IMR-90 (cell line): ENCODE data around the gene BRD1. TPM values are rescaled to one million over a fixed set of nuclear protein-coding genes. Genes with fewer than 3 reads are reported as not detected.

Experiments used
- ATAC-seq: fragments of 200-7000 bp; cut with Tn5 transposase; 2 replicates; pipeline ENCODE4 v1.9.1; 2020; ENCODE audit warnings: low read depth, mild to moderate bottlenecking, moderate library complexity
- BruUV-seq: library from RNA; stranded (reverse); fragments of 400-500 nt; replicated peaks from 2 replicates; lab custom pipeline; 2021; lab: Mats Ljungman, UMichigan
- CTCF ChIA-PET: fragments of 300-600 bp; formaldehyde crosslinking; extraction: SDS; loops from one replicate; lab custom pipeline; 2021; ENCODE audit warnings: antibody characterized with exemption; lab: Yijun Ruan, JAX
- POLR2A ChIA-PET: fragments of 300-600 bp; sonication (Branson Sonifier 250); formaldehyde crosslinking; loops from one replicate; lab custom pipeline; 2022; ENCODE audit warnings: antibody characterized with exemption; ENCODE audit not compliant: unreplicated experiment; lab: Charles Lee
- DNase-seq: peaks from one replicate; pipeline ENCODE4 v3.0.0; 2013
- H2AFZ ChIP-seq: replicated peaks from 2 replicates; pipeline ENCODE3; 2013; ENCODE audit warnings: low read length, mild to moderate bottlenecking; ENCODE audit not compliant: poor library complexity
- H2AK5ac ChIP-seq: 2 replicates; pipeline ENCODE4 v1.6.1; 2013; ENCODE audit warnings: low read depth, low read length, inconsistent platforms
- H2AK9ac ChIP-seq: replicated peaks from 2 replicates; pipeline ENCODE3; 2013; ENCODE audit warnings: mild to moderate bottlenecking, low read depth, low read length, moderate library complexity; ENCODE audit not compliant: poor library complexity
- H2BK120ac ChIP-seq: 2 replicates; pipeline ENCODE4 v1.6.1; 2013; ENCODE audit warnings: low read depth, low read length, inconsistent platforms
- H2BK15ac ChIP-seq: 3 replicates; pipeline ENCODE4 v1.6.1; 2013; ENCODE audit warnings: low read depth, low read length, inconsistent platforms
- H2BK20ac ChIP-seq: 2 replicates; pipeline ENCODE4 v1.6.1; 2013; ENCODE audit warnings: low read depth, mild to moderate bottlenecking, inconsistent platforms, low read length, moderate library complexity
- H2BK5ac ChIP-seq: 2 replicates; pipeline ENCODE4 v1.6.1; 2013; ENCODE audit warnings: mild to moderate bottlenecking, low read depth, low read length, inconsistent platforms; ENCODE audit not compliant: poor library complexity, severe bottlenecking
- H3K14ac ChIP-seq: replicated peaks from 2 replicates; pipeline ENCODE4 v1.6.1; 2013; ENCODE audit warnings: low read depth, low read length, inconsistent platforms
- H3K18ac ChIP-seq: 2 replicates; pipeline ENCODE4 v1.6.1; 2013; ENCODE audit warnings: low read depth, low read length, control low read depth
- H3K23ac ChIP-seq: 2 replicates; pipeline ENCODE4 v1.6.1; 2013; ENCODE audit warnings: low read depth, low read length, inconsistent platforms
- H3K27ac ChIP-seq: 2 replicates; pipeline ENCODE4 v1.5.1; 2013; ENCODE audit warnings: mild to moderate bottlenecking, control low read depth, low read length; ENCODE audit not compliant: insufficient read depth
- H3K27me3 ChIP-seq: 2 replicates; pipeline ENCODE4 v1.6.1; 2013; ENCODE audit warnings: low read length; ENCODE audit not compliant: control insufficient read depth, insufficient read depth
- H3K36me3 ChIP-seq: 2 replicates; pipeline ENCODE4 v1.6.1; 2013; ENCODE audit warnings: low read length, mixed read lengths; ENCODE audit not compliant: control insufficient read depth, insufficient read depth
- H3K4ac ChIP-seq: 2 replicates; pipeline ENCODE4 v1.6.1; 2013; ENCODE audit warnings: low read depth, low read length, inconsistent platforms
- H3K4me1 ChIP-seq: 2 replicates; pipeline ENCODE4 v1.6.1; 2013; ENCODE audit warnings: low read length, mixed read lengths; ENCODE audit not compliant: control insufficient read depth, insufficient read depth
- H3K4me2 ChIP-seq: 2 replicates; pipeline ENCODE4 v1.6.1; 2013; ENCODE audit warnings: low read depth, mild to moderate bottlenecking, control low read depth, low read length, moderate library complexity
- H3K4me3 ChIP-seq: 2 replicates; pipeline ENCODE4 v1.5.1; 2013; ENCODE audit warnings: low read depth, mild to moderate bottlenecking, control low read depth, low read length, moderate library complexity; ENCODE audit not compliant: insufficient read depth
- H3K56ac ChIP-seq: 2 replicates; pipeline ENCODE4 v1.6.1; 2013; ENCODE audit warnings: low read length, inconsistent platforms; ENCODE audit not compliant: insufficient read depth; ENCODE audit errors: extremely low read depth
- H3K79me1 ChIP-seq, 2 experiments: 2 replicates each; pipeline ENCODE4 v1.6.1; 2013; ENCODE audit warnings: low read length in 2 of 2, inconsistent platforms in 1 of 2, low read depth in 1 of 2
- H3K9ac ChIP-seq: 2 replicates; pipeline ENCODE4 v1.6.1; 2013; ENCODE audit warnings: low read depth, low read length, control low read depth
- H3K9me1 ChIP-seq: 2 replicates; pipeline ENCODE4 v1.6.1; 2013; ENCODE audit warnings: low read length, inconsistent platforms; ENCODE audit not compliant: insufficient read depth
- H3K9me3 ChIP-seq: 2 replicates; pipeline ENCODE4 v1.6.1; 2013; ENCODE audit warnings: low read length; ENCODE audit not compliant: control insufficient read depth, insufficient read depth
- H4K20me1 ChIP-seq: 2 replicates; pipeline ENCODE4 v1.6.1; 2013; ENCODE audit warnings: low read length, inconsistent platforms; ENCODE audit not compliant: insufficient read depth
- H4K5ac ChIP-seq: 2 replicates; pipeline ENCODE4 v1.6.1; 2013; ENCODE audit warnings: mild to moderate bottlenecking, low read depth, low read length, control low read depth
- H4K8ac ChIP-seq, 2 experiments: 2 replicates each; pipeline ENCODE4 v1.6.1; 2013; ENCODE audit warnings: low read depth in 2 of 2, low read length in 2 of 2, control low read depth in 1 of 2, inconsistent platforms in 1 of 2
- H4K91ac ChIP-seq: 2 replicates; pipeline ENCODE4 v1.6.1; 2013; ENCODE audit warnings: low read depth, low read length, inconsistent platforms; ENCODE audit not compliant: insufficient read depth
- CEBPB ChIP-seq: IDR thresholded peaks from 2 replicates; pipeline ENCODE4 v1.6.1; 2012; ENCODE audit warnings: low read depth, low read length, improper control_type of control experiment
- FOS ChIP-seq: fragments of 150-350 bp; IDR thresholded peaks from 2 replicates; pipeline ENCODE4 v1.6.1; 2016; ENCODE audit warnings: low read depth, low read length
- MXI1 ChIP-seq: IDR thresholded peaks from 2 replicates; pipeline ENCODE4 v1.6.1; 2012; ENCODE audit warnings: low read depth, mild to moderate bottlenecking, low read length, moderate library complexity, borderline replicate concordance
- POLR2A ChIP-seq: IDR thresholded peaks from 2 replicates; pipeline ENCODE4 v1.6.1; 2012; ENCODE audit warnings: mild to moderate bottlenecking, low read depth, low read length
- SMC3 ChIP-seq: fragments of 150-350 bp; IDR thresholded peaks from 2 replicates; pipeline ENCODE4 v1.6.1; 2016; ENCODE audit warnings: low read depth, mild to moderate bottlenecking, antibody characterized with exemption, low read length, moderate library complexity
- WGBS, 2 experiments: methylation state at CpG; one replicate each; pipeline versions ENCODE4 v1.1.5 to v1.1.7; 2013; ENCODE audit warnings: missing lambda C conversion rate in 2 of 2; ENCODE audit not compliant: insufficient read length in 1 of 2; ENCODE audit errors: extremely low coverage in 2 of 2; 5-methylcytosine and 5-hydroxymethylcytosine counted together
- dilution Hi-C: fragments of 300-500 bp; cut with HindIII; formaldehyde crosslinking; loops from one replicate; pipeline ENCODE4 v1.14.3; 2018; ENCODE audit warnings: low sequenced_read_pairs; ENCODE audit not compliant: unreplicated experiment
- in situ Hi-C: fragments of 300-500 bp; cut with MboI; formaldehyde crosslinking; loops from 3 replicates; pipeline ENCODE4 v1.14.3; 2019; ENCODE audit warnings: low sequenced_read_pairs, inconsistent platforms, mixed read lengths
- intact Hi-C: fragments of 100-400 bp; cut with micrococcal nuclease; formaldehyde crosslinking; loops from 2 replicates; pipeline ENCODE4 v1.10.0; 2022
- polyA plus RNA-seq, 3 experiments: library from polyadenylated mRNA; depleted of rRNA; stranded (reverse); fragments of >200 nt; gene quantifications; 2 replicates each; pipeline ENCODE4 v1.2.3, GENCODE V29; 2012; ENCODE audit warnings: low replicate concordance in 1 of 3
- total RNA-seq: library from RNA; depleted of rRNA; stranded (reverse); fragments of >200 nt; gene quantifications from 2 replicates; pipeline ENCODE4 v1.2.3, GENCODE V29; 2012

Gene BRD1
- total and polyA plus RNA-seq, 2 of the 4 experiments (the other 2 are of a cell fraction), result 10.0 to 10.6 TPM

- Histone ChIP-seq H3K14ac (no peak overlapping the region), H2AK5ac (no peak overlapping the region), H3K4me2 (no peak overlapping the region), H3K27ac (no peak overlapping the region), H3K9me3 (no peaks in the 10 kb centered on the region; the same call in 1 of the 2 replicates), H3K36me3 (peaks cover 44% of the 10 kb centered on the region), H3K18ac (no peak overlapping the region), H4K20me1 (peaks cover 95% of the 10 kb centered on the region), H3K9me1 (peaks cover 6% of the 10 kb centered on the region; the same call in 1 of the 2 replicates), H2AFZ (no peak overlapping the region), H4K8ac (no peak overlapping the region), H3K4me1 (peaks cover 2% of the 10 kb centered on the region; the same call in 1 of the 2 replicates), H3K9ac (no peak overlapping the region), H3K27me3 (no peaks in the 10 kb centered on the region), H2AK9ac (peak overlapping the region; percentile 65), H3K23ac (no peak overlapping the region), H3K79me1 (peaks cover 12 to 69% of the 10 kb centered on the region in 2 experiments), H4K5ac (no peak overlapping the region), H2BK15ac (no peak overlapping the region), H3K4ac (no peak overlapping the region), H3K4me3 (no peak overlapping the region), H2BK120ac (no peak overlapping the region), H2BK20ac (no peak overlapping the region), H2BK5ac (no peak overlapping the region), H4K91ac (no peak overlapping the region), H3K56ac (no peak overlapping the region)
- no TSS peak for BruUV-seq
- ChIA-PET CTCF (no interaction called here), POLR2A (no interaction called here)
- intact Hi-C loops (no loop called here), dilution Hi-C loops (no loop called here), in situ Hi-C loops (loop anchor here (25.0 kb wide), 2 partner anchors 108 to 408 kb away; partner anchors contain the start of genes ALG12, CRELD2 and SELENOO)
- ATAC-seq (no peak), DNase-seq (no peak)
- TF ChIP-seq FOS (no peak), SMC3 (no peak), MXI1 (no peak), CEBPB (no peak), POLR2A (no peak)
- 100% methylated on average over 4 of the region's 28 CpGs; no CpG with 5 or more reads in 1 of the 2 experiments for WGBS, 2 experiments
Measured at GRCh38 chr22:49803737-49804375, 23.8 kb downstream of the BRD1 start.
